RWPE2 (cell line): Measurements from ENCODE around the gene EXOSC9.
"Not testable (repeated sequence)": the region's sequence is repeated elsewhere in the genome, so short reads cannot be mapped to it uniquely, and the experiment has no call there.

Experiments
- ATAC-seq: fragments of 200-7000 bp; cut with Tn5 transposase; 3 replicates; pipeline ENCODE4 v1.9.1; 2021; ENCODE audit warnings: low read depth
- DNase-seq: peaks from one replicate; pipeline ENCODE4 v3.0.0-alpha.2; 2020; ENCODE audit warnings: low spot score
- H3K27ac ChIP-seq: fragments of 450-650 bp; 2 replicates; pipeline ENCODE4 v1.5.1; 2017; ENCODE audit warnings: mild to moderate bottlenecking; ENCODE audit not compliant: poor library complexity, severe bottlenecking
- H3K27me3 ChIP-seq: fragments of 250-450 bp; sonication (Bioruptor Pico); 2 replicates; pipeline ENCODE4 v1.5.1; 2021; ENCODE audit warnings: mild to moderate bottlenecking, moderate library complexity; ENCODE audit not compliant: insufficient read depth, poor library complexity, severe bottlenecking
- H3K36me3 ChIP-seq: fragments of 250-450 bp; sonication (Bioruptor Pico); 2 replicates; pipeline ENCODE4 v1.5.1; 2020; ENCODE audit warnings: low read depth, mild to moderate bottlenecking, moderate library complexity
- H3K4me1 ChIP-seq: fragments of 250-450 bp; sonication (Bioruptor Pico); 2 replicates; pipeline ENCODE4 v1.5.1; 2021; ENCODE audit warnings: mild to moderate bottlenecking, moderate library complexity; ENCODE audit not compliant: insufficient read depth, poor library complexity, severe bottlenecking
- H3K4me3 ChIP-seq: fragments of 250-450 bp; sonication (Bioruptor Pico); 2 replicates; pipeline ENCODE4 v1.5.1; 2021; ENCODE audit warnings: mild to moderate bottlenecking, moderate library complexity; ENCODE audit not compliant: severe bottlenecking
- H3K9me3 ChIP-seq: fragments of 250-450 bp; sonication (Bioruptor Pico); 2 replicates; pipeline ENCODE4 v1.5.1; 2021; ENCODE audit warnings: mild to moderate bottlenecking, moderate library complexity; ENCODE audit not compliant: severe bottlenecking
- TF ChIP-seq, protein P1 (sequence below): fragments of 450-650 bp; IDR thresholded peaks from one replicate; pipeline ENCODE4 v1.5.1; 2017; ENCODE audit warnings: mild to moderate bottlenecking, moderate library complexity; ENCODE audit not compliant: poor library complexity, severe bottlenecking

The EXOSC9 gene, protein sequence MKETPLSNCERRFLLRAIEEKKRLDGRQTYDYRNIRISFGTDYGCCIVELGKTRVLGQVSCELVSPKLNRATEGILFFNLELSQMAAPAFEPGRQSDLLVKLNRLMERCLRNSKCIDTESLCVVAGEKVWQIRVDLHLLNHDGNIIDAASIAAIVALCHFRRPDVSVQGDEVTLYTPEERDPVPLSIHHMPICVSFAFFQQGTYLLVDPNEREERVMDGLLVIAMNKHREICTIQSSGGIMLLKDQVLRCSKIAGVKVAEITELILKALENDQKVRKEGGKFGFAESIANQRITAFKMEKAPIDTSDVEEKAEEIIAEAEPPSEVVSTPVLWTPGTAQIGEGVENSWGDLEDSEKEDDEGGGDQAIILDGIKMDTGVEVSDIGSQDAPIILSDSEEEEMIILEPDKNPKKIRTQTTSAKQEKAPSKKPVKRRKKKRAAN

DNA sequence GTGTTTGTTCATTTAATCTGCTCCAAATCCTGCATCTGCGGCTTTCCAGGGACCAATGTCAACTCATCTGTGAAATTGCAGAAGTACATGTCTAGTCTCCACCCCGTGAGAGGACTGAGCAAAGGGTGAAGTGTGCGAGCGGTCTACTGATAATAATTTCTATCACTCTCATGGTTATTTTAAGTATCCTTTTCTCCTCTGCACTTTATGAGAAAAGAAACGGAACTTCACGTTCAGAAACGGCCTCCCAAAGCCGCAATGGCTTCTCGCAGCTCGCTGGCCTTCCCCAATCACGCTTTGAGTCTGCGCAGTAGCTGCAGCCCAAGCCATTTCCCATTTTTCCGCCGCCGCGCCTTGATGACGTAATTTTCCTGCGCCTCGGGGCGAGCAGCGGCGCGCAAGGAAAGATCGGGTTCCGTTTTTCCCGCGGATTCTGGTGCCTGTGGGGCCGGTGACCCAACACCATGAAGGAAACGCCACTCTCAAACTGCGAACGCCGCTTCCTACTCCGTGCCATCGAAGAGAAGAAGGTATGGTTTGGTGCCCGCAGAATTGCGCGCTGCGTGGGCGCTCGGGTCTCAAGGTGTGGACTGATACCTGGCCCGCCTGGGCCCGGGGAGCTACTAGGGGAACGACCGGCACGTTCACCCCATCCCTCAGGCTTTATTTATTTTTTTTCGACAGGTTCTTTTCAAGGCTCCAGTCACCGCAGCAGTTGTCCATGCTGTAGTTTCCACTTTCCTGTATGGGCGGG is at the start of gene EXOSC9:
Gene EXOSC9 (plus strand): TSS at position 363 of the 754 bp plus-strand sequence. CDS start 102 bp downstream, at position 465.
- TF ChIP-seq, protein P1, sequence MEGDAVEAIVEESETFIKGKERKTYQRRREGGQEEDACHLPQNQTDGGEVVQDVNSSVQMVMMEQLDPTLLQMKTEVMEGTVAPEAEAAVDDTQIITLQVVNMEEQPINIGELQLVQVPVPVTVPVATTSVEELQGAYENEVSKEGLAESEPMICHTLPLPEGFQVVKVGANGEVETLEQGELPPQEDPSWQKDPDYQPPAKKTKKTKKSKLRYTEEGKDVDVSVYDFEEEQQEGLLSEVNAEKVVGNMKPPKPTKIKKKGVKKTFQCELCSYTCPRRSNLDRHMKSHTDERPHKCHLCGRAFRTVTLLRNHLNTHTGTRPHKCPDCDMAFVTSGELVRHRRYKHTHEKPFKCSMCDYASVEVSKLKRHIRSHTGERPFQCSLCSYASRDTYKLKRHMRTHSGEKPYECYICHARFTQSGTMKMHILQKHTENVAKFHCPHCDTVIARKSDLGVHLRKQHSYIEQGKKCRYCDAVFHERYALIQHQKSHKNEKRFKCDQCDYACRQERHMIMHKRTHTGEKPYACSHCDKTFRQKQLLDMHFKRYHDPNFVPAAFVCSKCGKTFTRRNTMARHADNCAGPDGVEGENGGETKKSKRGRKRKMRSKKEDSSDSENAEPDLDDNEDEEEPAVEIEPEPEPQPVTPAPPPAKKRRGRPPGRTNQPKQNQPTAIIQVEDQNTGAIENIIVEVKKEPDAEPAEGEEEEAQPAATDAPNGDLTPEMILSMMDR: no peak
- peaks cover 8% of the 10 kb centered on the region for H3K4me1 ChIP-seq
- H3K36me3 ChIP-seq: peaks cover 47% of the 10 kb centered on the region
- H3K27ac ChIP-seq: peak within 1 kb of the TSS; percentile 58
- DNase-seq (peak; percentile 84), ATAC-seq (peak; percentile 84)
- H3K9me3 ChIP-seq: no peaks in the 10 kb centered on the region
- H3K27me3 ChIP-seq: no peaks in the 10 kb centered on the region
- H3K4me3 ChIP-seq: peak within 1 kb of the TSS; percentile 90

DNA sequence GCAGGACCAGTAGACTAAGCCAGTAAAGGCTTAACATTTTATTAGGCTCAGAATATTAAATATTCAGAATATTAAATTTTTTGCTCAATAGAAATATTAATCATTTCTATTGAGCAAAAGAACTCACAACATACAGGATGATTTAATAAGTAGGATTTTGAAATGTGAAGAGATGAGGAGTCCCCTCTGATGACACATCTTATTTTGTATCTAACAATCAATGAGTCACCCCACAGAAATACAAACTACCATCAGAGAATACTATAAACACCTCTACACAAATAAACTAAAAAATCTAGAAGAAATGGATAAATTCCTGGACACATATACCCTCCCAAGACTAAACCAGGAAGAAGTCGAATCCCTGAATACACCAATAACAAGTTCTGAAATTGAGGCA is 49.0 kb upstream of the EXOSC9 start:
- not testable (repeated sequence) for ATAC-seq, H3K4me3 ChIP-seq, DNase-seq, H3K27me3 ChIP-seq, H3K27ac ChIP-seq, H3K9me3 ChIP-seq, H3K4me1 ChIP-seq, H3K36me3 ChIP-seq

DNA sequence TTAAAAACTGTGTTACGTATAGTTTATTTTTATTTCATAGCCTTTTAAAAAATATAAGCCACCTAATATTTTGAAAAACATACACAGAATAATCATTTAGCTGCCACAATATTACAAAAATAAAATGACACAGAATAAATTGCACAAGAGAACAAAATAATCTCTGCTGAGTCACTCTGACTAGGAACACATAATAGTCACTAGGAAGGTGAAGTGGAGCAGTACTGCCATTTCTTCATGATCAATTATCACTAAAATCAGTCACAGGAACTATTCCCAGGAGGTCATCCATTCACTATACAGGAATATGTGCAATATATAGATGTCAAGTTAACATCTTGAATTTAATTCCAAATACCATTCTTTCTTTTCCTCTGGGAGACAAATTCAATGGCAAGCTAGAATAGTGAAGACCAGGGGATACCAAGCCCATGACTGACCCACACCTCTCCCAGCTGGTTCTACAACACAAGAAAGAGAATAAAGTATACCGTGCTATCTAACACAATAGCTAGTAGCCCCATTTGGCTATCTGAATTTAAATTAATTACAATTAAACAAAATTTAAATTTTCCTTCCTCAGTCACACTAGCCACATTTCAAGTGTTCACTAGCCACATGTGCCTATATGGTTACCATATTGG is 42.1 kb upstream of the EXOSC9 start:
- H3K4me1 ChIP-seq: peaks cover 5% of the 10 kb centered on the region
- no peak overlapping the region for H3K27ac ChIP-seq
- ATAC-seq: no peak
- no peaks in the 10 kb centered on the region for H3K9me3 ChIP-seq
- DNase-seq: no peak
- TF ChIP-seq, protein P1: no peak
- no peaks in the 10 kb centered on the region for H3K27me3 ChIP-seq
- H3K4me3 ChIP-seq: no peak overlapping the region
- no peaks in the 10 kb centered on the region for H3K36me3 ChIP-seq

DNA sequence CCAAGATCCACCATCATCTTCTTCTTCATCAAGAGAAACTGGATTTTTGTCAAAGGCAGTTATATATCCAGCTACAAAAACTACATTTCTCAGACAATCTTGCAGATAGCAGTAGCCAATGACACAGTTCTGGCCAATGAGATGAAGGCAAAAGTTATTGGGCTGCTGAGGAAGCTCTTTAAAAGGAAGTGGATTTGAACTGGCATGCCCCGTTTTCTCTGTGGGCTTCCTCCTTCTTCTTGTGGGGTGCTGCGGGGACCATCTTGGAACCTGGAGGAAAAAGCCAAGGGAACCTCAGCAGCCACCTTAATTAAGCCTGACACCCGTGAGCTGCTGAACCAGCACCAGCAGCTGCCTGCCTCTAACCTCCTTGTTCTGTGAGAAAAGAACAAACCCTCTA is 40.9 kb upstream of the EXOSC9 start:
- no peaks in the 10 kb centered on the region for H3K27me3 ChIP-seq
- no peak for ATAC-seq
- TF ChIP-seq, protein P1: no peak
- peaks cover 5% of the 10 kb centered on the region for H3K4me1 ChIP-seq
- H3K36me3 ChIP-seq: no peaks in the 10 kb centered on the region
- no peak overlapping the region for H3K27ac ChIP-seq
- H3K9me3 ChIP-seq: no peaks in the 10 kb centered on the region
- DNase-seq: no peak
- no peak overlapping the region for H3K4me3 ChIP-seq

DNA sequence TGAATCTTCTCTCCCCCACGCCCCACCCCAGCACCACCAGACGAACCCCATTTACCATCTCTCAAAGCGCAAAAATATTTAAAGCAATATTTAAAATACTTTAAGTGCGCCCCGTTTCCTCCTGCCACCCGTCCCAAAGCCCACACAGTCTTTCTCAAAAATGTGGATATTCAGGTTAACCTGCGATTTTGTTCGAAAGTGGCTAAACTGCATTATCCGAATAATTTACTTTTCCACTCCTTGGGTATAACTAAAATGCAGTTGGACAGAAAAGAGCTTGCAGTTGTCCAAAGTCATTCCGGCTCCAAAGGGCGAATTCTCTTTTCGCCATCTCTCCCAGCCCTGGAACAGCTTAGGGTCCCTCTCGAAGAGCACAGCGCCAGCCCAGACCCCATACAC is 36.8 kb upstream of the EXOSC9 start:
- Histone ChIP-seq H3K4me3 (peak overlapping the region; percentile 32), H3K36me3 (no peaks in the 10 kb centered on the region), H3K4me1 (peaks cover 5% of the 10 kb centered on the region), H3K27me3 (peaks cover 4% of the 10 kb centered on the region), H3K27ac (no peak overlapping the region), H3K9me3 (no peaks in the 10 kb centered on the region)
- TF ChIP-seq, protein P1: no peak
- ATAC-seq (no peak), DNase-seq (no peak)
